Gastroesophageal sphincter (tissue), 3 donors: ENCODE measurements around the gene NTSR1.

ENCODE experiments used
- EP300 ChIP-seq: sonication (generic); formaldehyde crosslinking; IDR thresholded peaks from one replicate; pipeline ENCODE4 v1.6.1; 2017; ENCODE audit warnings: antibody characterized with exemption, mild to moderate bottlenecking
- POLR2A ChIP-seq, 2 donors: fragments of 450-650 bp; IDR thresholded peaks; one replicate each; pipeline ENCODE4 v1.6.1; 2017; ENCODE audit warnings: antibody characterized with exemption in 2 of 2, mild to moderate bottlenecking in 2 of 2, moderate library complexity in 1 of 2
- POLR2AphosphoS5 ChIP-seq: sonication (generic); formaldehyde crosslinking; IDR thresholded peaks from one replicate; pipeline ENCODE4 v1.6.1; 2017; ENCODE audit warnings: antibody characterized with exemption
- TF ChIP-seq, protein P1 (sequence below), 4 experiments: fragments of 200-600 bp in 2 of 4; fragments of 450-650 bp in 2 of 4; sonication (generic) in 1 of 4; IDR thresholded peaks; one replicate each; pipeline ENCODE4 v1.5.1; 2017 to 2019; ENCODE audit warnings: antibody characterized with exemption in 4 of 4, mild to moderate bottlenecking in 2 of 4, moderate library complexity in 2 of 4

GRCh38 chr20:62795023-62795761, 86.6 kb downstream of the NTSR1 start:
- TF ChIP-seq, protein P1, sequence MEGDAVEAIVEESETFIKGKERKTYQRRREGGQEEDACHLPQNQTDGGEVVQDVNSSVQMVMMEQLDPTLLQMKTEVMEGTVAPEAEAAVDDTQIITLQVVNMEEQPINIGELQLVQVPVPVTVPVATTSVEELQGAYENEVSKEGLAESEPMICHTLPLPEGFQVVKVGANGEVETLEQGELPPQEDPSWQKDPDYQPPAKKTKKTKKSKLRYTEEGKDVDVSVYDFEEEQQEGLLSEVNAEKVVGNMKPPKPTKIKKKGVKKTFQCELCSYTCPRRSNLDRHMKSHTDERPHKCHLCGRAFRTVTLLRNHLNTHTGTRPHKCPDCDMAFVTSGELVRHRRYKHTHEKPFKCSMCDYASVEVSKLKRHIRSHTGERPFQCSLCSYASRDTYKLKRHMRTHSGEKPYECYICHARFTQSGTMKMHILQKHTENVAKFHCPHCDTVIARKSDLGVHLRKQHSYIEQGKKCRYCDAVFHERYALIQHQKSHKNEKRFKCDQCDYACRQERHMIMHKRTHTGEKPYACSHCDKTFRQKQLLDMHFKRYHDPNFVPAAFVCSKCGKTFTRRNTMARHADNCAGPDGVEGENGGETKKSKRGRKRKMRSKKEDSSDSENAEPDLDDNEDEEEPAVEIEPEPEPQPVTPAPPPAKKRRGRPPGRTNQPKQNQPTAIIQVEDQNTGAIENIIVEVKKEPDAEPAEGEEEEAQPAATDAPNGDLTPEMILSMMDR (IDR thresholded peaks at IDR 0.05), result no peak
- peak in 1 of 2 donors; percentile 32 for TF ChIP-seq POLR2A (IDR thresholded peaks at IDR 0.05)
- no peak for TF ChIP-seq POLR2AphosphoS5
- no peak for TF ChIP-seq EP300
